DMS153 treated with DMSO at 0.1 percent for 48 hours (cell line): ENCODE data around the gene CPSF3.

ENCODE experiments used
- DNase-seq: peaks from one replicate; lab custom pipeline; 2025; ENCODE audit not compliant: unreplicated experiment; lab: John Stamatoyannopoulos, UW

Gene CPSF3

GRCh38 chr2:9423100-9423921 lies at the start of gene CPSF3, which contains the start of gene ITGB1BP1:
Gene CPSF3 (plus strand): TSS chr2:9423654. CDS start chr2:9423774, 120 bp downstream.
Gene ITGB1BP1 (minus strand): TSS chr2:9423528. CDS start chr2:9418697, 4,831 bp downstream.
- peak; percentile 94 for DNase-seq

DNA sequence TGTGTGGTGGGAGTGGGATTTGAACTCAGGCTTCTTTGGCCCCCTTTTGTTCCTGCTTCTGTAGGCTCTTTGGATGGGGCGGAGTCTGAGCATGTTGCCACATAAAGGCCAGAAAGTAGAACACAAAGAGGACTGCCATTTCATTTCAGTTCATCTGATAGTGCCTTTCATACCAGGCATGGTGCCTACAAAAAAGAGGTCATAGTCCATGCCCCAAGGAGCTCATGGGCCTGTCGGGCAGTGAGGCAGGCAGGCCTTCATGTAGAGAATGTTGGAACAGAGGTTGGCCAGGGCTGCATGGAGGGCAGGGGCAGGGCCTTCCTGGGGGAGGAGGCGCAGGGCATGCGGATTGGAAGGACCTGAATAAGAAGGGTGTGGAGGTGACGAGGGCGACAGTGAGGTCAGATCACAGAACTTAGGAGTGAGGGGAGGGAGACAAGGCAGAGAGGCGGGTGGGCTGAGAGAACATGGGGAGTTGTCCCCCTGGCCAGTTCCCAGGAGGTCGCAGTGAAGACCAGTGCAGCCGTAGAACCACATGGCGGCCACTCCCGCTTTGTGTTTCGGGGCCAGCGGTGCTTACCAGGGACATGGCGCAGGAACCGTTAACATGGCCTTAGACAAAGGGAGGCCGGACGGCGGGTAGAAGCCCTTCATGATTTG lies 49.3 kb upstream of the CPSF3 start:
- DNase-seq = no peak

DNA sequence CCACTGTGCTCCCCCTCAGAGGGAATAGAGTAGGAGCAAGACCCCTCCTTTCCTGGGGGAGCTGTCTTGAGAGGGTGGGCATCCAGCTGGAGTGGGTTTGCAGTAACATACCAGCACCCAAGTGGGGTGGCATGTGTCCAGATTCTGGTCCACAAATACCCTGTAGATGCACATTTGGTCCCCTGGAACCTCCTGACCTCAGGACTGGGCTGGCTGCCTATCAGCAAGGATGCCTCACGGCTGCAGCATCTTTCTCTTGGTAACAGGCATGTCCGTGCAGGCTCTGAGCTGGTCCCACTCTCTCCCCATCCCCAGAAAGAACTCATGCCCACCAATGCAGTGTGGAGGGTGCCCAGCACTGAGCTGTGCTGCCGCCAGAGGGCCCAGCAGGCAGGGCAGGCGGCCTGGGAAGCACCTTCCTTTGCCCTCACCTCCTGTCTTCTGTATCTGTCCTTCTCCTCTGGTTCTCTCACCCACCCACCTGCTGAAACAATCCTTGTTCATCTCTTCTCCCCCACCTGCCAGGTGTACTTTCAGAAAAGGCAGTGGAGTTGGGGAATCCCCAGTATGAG lies 47.5 kb upstream of the CPSF3 start:
- no peak for DNase-seq

DNA sequence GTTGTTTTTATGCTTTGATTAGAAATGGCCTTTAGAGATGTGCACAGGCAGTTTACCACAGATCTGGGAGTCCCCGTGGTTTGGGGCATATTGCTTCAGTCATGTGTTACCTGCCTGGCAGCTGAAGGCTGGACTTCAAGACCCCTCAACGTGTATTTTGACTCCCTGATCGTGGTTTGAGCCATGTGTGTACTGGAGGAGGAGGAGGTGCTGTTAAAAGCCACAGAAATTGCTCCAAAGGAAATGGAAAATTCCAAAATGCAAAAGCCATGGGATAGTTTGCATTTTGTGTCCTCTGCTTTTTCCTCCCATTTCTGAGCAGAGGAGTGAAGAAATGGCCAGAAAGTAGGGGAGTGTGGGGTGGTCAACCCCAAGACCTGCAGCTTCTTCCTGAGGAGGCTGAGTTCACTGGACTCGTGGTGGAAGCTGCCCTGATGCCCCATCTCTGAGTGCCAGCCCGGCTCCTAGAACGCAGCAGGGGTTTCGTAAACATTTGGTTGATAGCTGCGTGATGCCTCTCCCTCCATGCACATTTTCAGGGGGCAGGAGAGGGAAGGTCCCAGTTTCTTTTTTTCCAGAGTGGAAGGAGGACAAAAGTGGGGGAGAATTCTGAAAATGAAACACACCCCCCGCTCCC lies 45.9 kb upstream of the CPSF3 start:
- DNase-seq = no peak

GRCh38 chr2:9378433-9379390 lies 44.7 kb upstream of the CPSF3 start:
- DNase-seq = no peak

DNA sequence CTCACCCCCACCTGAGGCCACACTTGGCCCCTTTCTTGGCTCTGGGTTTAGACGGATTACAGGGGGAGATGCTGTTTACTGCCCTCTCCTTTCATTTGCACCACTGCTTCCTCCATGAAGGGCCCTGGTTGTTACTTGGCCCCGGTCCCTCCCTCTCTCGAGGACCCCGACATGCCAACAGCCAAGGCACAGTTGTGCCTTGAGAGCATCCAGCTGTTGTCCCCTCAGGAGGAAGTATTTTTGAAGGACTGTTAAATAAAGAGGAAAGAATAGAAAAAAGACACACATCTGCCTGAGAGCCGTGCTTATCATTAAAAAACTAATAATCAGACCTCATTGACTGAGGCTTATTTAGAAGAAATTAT lies 44.1 kb upstream of the CPSF3 start:
- no peak for DNase-seq

- DNase-seq = no peak
Measured at GRCh38 chr2:9380702-9381628, 42.5 kb upstream of the CPSF3 start.

- no peak for DNase-seq
Measured at GRCh38 chr2:9382604-9383235, 40.7 kb upstream of the CPSF3 start.

GRCh38 chr2:9384521-9384920 lies 38.9 kb upstream of the CPSF3 start:
- no peak for DNase-seq

GRCh38 chr2:9385841-9386240 lies 37.6 kb upstream of the CPSF3 start:
- no peak for DNase-seq

- no peak for DNase-seq
Measured at GRCh38 chr2:9388199-9388681, 35.2 kb upstream of the CPSF3 start.

DNA sequence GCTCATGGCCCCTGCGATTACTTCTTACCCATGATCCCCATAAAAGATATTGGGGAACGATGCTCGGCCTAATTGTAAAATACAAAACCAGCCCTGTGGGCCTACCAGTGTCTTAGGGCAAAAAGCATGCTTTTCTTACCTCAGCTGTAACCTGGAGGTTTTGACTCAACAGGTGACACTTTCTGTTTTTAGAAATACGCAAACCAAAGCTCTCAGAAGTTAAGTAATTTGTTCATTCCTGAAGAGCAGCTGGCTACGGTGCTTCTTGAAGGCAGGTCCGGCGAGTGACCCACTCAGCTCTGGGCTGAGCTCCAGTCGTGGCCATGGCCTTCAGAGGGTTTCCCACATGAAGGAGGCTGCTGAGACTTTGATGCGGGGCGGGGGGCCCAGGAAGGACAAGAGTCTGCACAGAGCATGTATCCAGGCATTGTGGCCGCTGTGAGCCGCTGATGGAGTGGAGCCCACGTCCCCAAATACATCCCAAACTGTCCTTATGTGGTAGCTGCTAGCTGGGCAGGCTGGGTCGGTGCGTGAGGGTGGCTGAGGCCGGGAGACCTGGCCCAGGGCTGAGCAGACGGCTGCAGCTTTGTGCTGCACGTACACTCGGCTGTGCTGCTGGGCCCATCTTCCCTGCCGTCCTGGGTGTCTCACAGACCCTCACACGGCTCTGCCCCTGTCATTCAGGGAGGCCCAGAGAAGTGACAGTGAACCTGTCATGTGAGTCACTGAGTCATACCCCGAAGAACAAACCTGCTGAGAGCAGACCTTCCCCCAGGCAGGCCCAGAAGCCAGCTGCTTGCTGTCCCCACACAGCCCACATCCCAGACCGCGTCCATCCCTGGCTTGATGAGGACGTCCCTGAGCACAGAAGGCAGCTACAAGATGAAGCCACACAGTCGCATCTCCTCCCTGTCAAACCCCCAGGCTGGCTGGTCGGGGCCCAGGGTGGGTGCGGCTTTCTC lies 34.2 kb upstream of the CPSF3 start:
- DNase-seq = no peak

- no peak for DNase-seq
Measured at GRCh38 chr2:9390151-9390850, 33.2 kb upstream of the CPSF3 start.

DNA sequence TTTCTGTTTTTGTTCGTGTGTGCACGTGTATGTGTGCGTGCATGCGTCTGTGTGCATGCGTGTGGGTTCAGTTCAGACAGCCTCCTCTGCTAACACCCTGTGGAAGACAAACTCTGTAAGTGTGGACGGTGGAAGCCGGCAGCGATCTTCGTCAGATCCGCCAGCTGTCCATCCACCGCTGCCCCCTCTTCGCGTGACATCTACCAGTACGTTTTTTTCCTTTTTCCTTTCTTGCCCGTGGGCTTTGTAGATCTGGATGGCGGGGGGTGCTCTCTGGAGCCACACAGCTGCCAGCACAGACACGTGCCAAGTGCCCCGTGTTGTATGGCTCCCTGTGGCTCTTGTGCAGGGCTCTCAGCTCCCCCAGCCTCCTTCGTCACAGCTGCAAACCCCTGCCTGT lies 32.5 kb upstream of the CPSF3 start:
- no peak for DNase-seq

- DNase-seq = no peak
Measured at GRCh38 chr2:9391961-9392720, 31.3 kb upstream of the CPSF3 start.
